Endothelial cell of umbilical vein (primary cell): ENCODE measurements around the gene RAMACL. TPM values are rescaled to one million over a fixed set of nuclear protein-coding genes. Genes with fewer than 3 reads are reported as not detected.

Experiments used
- BruUV-seq: library from RNA; stranded (reverse); fragments of 400-500 nt; replicated peaks from 2 replicates; lab custom pipeline; 2021; lab: Mats Ljungman, UMichigan
- CTCF ChIA-PET: fragments of 300-600, 350-600 bp; sonication (Branson Sonifier 250); formaldehyde crosslinking; loops from one replicate; lab custom pipeline; 2021; ENCODE audit warnings: antibody characterized with exemption, inconsistent platforms; lab: Charles Lee
- POLR2A ChIA-PET: fragments of 300-600, 350-600 bp; sonication (Branson Sonifier 250); formaldehyde crosslinking; loops from one replicate; lab custom pipeline; 2021; ENCODE audit warnings: antibody characterized with exemption, inconsistent platforms; lab: Charles Lee
- DNase-seq: peaks from one replicate; pipeline ENCODE4 v3.0.0-alpha.2; 2011; ENCODE audit warnings: low read depth, low spot score
- FAIRE-seq: peaks from 2 replicates; lab custom pipeline; 2011; peaks lifted over from hg19 to GRCh38; lab: Jason Lieb, UNC
- H2AFZ ChIP-seq: 2 replicates; pipeline ENCODE4 v1.6.0; 2012; ENCODE audit warnings: low read depth, low read length, control low read depth, inconsistent platforms
- H3K27ac ChIP-seq: 2 replicates; pipeline ENCODE4 v1.5.1; 2011; ENCODE audit warnings: low read depth, mild to moderate bottlenecking, control low read depth, low read length, moderate library complexity; ENCODE audit not compliant: insufficient read depth
- H3K27me3 ChIP-seq, 2 experiments: 2 replicates each; pipeline versions ENCODE4 v1.6.0 to v1.6.1; 2011; ENCODE audit warnings: low read length in 2 of 2, mixed read lengths in 1 of 2; ENCODE audit not compliant: control insufficient read depth in 2 of 2, insufficient read depth in 2 of 2
- H3K36me3 ChIP-seq, 2 experiments: 2 replicates in 1 of 2; 3 replicates in 1 of 2; pipeline ENCODE4 v1.5.1; 2011; ENCODE audit warnings: low read length in 2 of 2, mild to moderate bottlenecking in 1 of 2, moderate library complexity in 1 of 2; ENCODE audit not compliant: control insufficient read depth in 2 of 2, insufficient read depth in 2 of 2; ENCODE audit errors: extremely low read depth in 1 of 2
- H3K4me1 ChIP-seq: 3 replicates; pipeline ENCODE4 v1.5.1; 2011; ENCODE audit warnings: mild to moderate bottlenecking, low read length; ENCODE audit not compliant: control insufficient read depth, insufficient read depth; ENCODE audit errors: extremely low read depth
- H3K4me2 ChIP-seq: 2 replicates; pipeline ENCODE4 v1.6.1; 2011; ENCODE audit warnings: low read length, control low read depth, mixed read lengths; ENCODE audit not compliant: insufficient read depth
- H3K4me3 ChIP-seq, 3 experiments: fragments of 200-600 bp in 1 of 3; sonication (generic), shearing (Covaris generic) in 1 of 3; replicated peaks in 1 of 3; 2 replicates each; pipeline ENCODE4 v1.5.1; 2011 to 2016; ENCODE audit warnings: control low read depth in 3 of 3, low read length in 3 of 3, mild to moderate bottlenecking in 2 of 3, inconsistent platforms in 1 of 3, low read depth in 1 of 3, moderate library complexity in 1 of 3; ENCODE audit not compliant: insufficient read depth in 1 of 3
- H3K79me2 ChIP-seq: 2 replicates; pipeline ENCODE4 v1.6.0; 2012; ENCODE audit warnings: low read length, inconsistent platforms; ENCODE audit not compliant: control insufficient read depth, insufficient read depth
- H3K9ac ChIP-seq: replicated peaks from 2 replicates; pipeline ENCODE3; 2011; ENCODE audit warnings: low read length, control low read depth; ENCODE audit not compliant: insufficient read depth; ENCODE audit errors: extremely low read depth
- H3K9me1 ChIP-seq: replicated peaks from 3 replicates; pipeline ENCODE4 v1.6.0; 2011; ENCODE audit warnings: mild to moderate bottlenecking, low read length; ENCODE audit not compliant: control insufficient read depth, insufficient read depth; ENCODE audit errors: extremely low read depth
- H3K9me3 ChIP-seq: replicated peaks from 2 replicates; pipeline ENCODE4 v1.5.1; 2012; ENCODE audit warnings: low read length, inconsistent platforms; ENCODE audit not compliant: control insufficient read depth, insufficient read depth
- H4K20me1 ChIP-seq: replicated peaks from 2 replicates; pipeline ENCODE3; 2011; ENCODE audit warnings: mild to moderate bottlenecking, low read length; ENCODE audit not compliant: control insufficient read depth, insufficient read depth; ENCODE audit errors: extremely low read depth
- CTCF ChIP-seq, 2 donors: IDR thresholded peaks; 1 replicate in 1 of 2; 2 replicates in 1 of 2; pipeline ENCODE4 v1.5.1; 2011; ENCODE audit warnings: low read length in 2 of 2, mild to moderate bottlenecking in 2 of 2, moderate library complexity in 2 of 2, control low read depth in 1 of 2, inconsistent platforms in 1 of 2, low read depth in 1 of 2; ENCODE audit not compliant: insufficient read depth in 1 of 2; ENCODE audit errors: extremely low read depth in 1 of 2
- EZH2 ChIP-seq: IDR thresholded peaks from 2 replicates; pipeline ENCODE4 v1.6.1; 2012; ENCODE audit warnings: borderline replicate concordance, low read depth, mild to moderate bottlenecking, moderate library complexity, low read length, inconsistent platforms; ENCODE audit not compliant: severe bottlenecking
- FOS ChIP-seq: IDR thresholded peaks from 2 replicates; pipeline ENCODE4 v1.6.1; 2011; ENCODE audit warnings: mild to moderate bottlenecking, low read length, moderate library complexity, borderline replicate concordance; ENCODE audit not compliant: insufficient read depth
- GATA2 ChIP-seq: IDR thresholded peaks from 2 replicates; pipeline ENCODE4 v1.7.0; 2011; ENCODE audit warnings: low read depth, mild to moderate bottlenecking, moderate library complexity, mixed read lengths, low read length; ENCODE audit not compliant: insufficient read length, insufficient read depth
- JUN ChIP-seq: IDR thresholded peaks from 2 replicates; pipeline ENCODE4 v1.6.1; 2011; ENCODE audit warnings: borderline replicate concordance, low read depth; ENCODE audit not compliant: insufficient read length, insufficient read depth
- MAX ChIP-seq: IDR thresholded peaks from 2 replicates; pipeline ENCODE4 v1.6.1; 2011; ENCODE audit not compliant: insufficient read depth, insufficient read length
- MYC ChIP-seq: IDR thresholded peaks from one replicate; pipeline ENCODE4 v1.6.1; 2011; ENCODE audit warnings: mild to moderate bottlenecking, low read depth, low read length
- POLR2A ChIP-seq: IDR thresholded peaks from 2 replicates; pipeline ENCODE4 v1.6.1; 2012; ENCODE audit warnings: low read depth, mild to moderate bottlenecking, control low read depth, low read length
- POLR2AphosphoS5 ChIP-seq: IDR thresholded peaks from 2 replicates; pipeline ENCODE4 v1.6.1; 2012; ENCODE audit warnings: low read depth, mild to moderate bottlenecking, control low read depth, low read length, moderate library complexity; ENCODE audit not compliant: insufficient read depth
- dilution Hi-C: fragments of 300-500 bp; cut with MboI; formaldehyde crosslinking; loops from one replicate; pipeline ENCODE4 v1.15.0; 2019; ENCODE audit warnings: low sequenced_read_pairs; ENCODE audit not compliant: extremely low pct_ligation_motif_present
- intact Hi-C: fragments of 100-400 bp; cut with micrococcal nuclease; formaldehyde crosslinking; loops from one replicate; pipeline ENCODE4 v1.10.0; 2022
- polyA plus RNA-seq, 4 experiments: library from polyadenylated mRNA; depleted of rRNA in 3 of 4; stranded (reverse) in 3 of 4; unstranded in 1 of 4; fragments of >200 nt; gene quantifications; 2 replicates each; pipeline versions ENCODE4 v1.2.1 to v1.2.3, GENCODE V29; 2011 to 2012; ENCODE audit warnings: missing spikeins in 1 of 4
- total RNA-seq: library from RNA; stranded (reverse); gene quantifications from 2 replicates; pipeline ENCODE4 v1.2.3, GENCODE V29; 2021

The RAMACL gene
- total and polyA plus RNA-seq, 2 donors (not counting 3 experiments of a cell fraction or from before 2014, with no cell fraction given) = 0.17 to 5.3 TPM

GRCh38 chr6:166556863-166557322, 29.6 kb downstream of the RAMACL start:
- POLR2A ChIA-PET = interaction anchor here (0.8 to 1.5 kb wide), 3 partner anchors 69 to 83 kb away, joined by 3 to 6 read pairs (median 4); partner anchors contain the start of gene RPS6KA2
- H3K79me2 ChIP-seq = peaks cover 10% of the 10 kb centered on the region
- intact Hi-C loops = loop anchor here (1.0 to 2.0 kb wide), 9 partner anchors 32 to 179 kb away; partner anchors contain the start of gene RPS6KA2

More at GRCh38 chr6:166556863-166557322, 29.6 kb downstream of the RAMACL start:
- dilution Hi-C loops = no loop called here
- no TSS peak for BruUV-seq
- H3K4me2 ChIP-seq = peak overlapping the region; percentile 70
- H2AFZ ChIP-seq = no peak overlapping the region
- TF ChIP-seq CTCF (IDR thresholded peaks at IDR 0.05; ENCODE audit: extremely low read depth in 1 of 2, insufficient read depth in 1 of 2, low read depth in 1 of 2, low read length in 2 of 2) = no peak
- TF ChIP-seq MYC = peak; percentile 86
- TF ChIP-seq POLR2A = no peak
- peak; percentile 85 for TF ChIP-seq MAX
- peak; percentile 92 for TF ChIP-seq JUN
- no peak for TF ChIP-seq EZH2
- TF ChIP-seq POLR2AphosphoS5 = peak; percentile 97
- TF ChIP-seq GATA2 = peak; percentile 57
- peak; percentile 95 for TF ChIP-seq FOS
- CTCF ChIA-PET = interaction anchor here (0.7 to 2.0 kb wide), 13 partner anchors 11 to 433 kb away, joined by 3 to 9 read pairs (median 5); partner anchors contain the start of gene RPS6KA2
- no peaks in the 10 kb centered on the region for H3K9me3 ChIP-seq
- H3K36me3 ChIP-seq = no peaks in the 10 kb centered on the region
- H3K4me3 ChIP-seq = no peak overlapping the region
- peak overlapping the region; percentile 75 for H3K9ac ChIP-seq
- no peaks in the 10 kb centered on the region for H3K9me1 ChIP-seq
- no peaks in the 10 kb centered on the region for H4K20me1 ChIP-seq
- H3K27ac ChIP-seq = peak overlapping the region; percentile 92
- peak; percentile 100 for DNase-seq
- peak; percentile 98 for FAIRE-seq
- H3K27me3 ChIP-seq = no peaks in the 10 kb centered on the region
- peaks cover 27% of the 10 kb centered on the region for H3K4me1 ChIP-seq
